Neural progenitor cell (in vitro differentiated cells): ENCODE measurements around the gene SLC23A2.

Experiments
- EZH2 ChIP-seq: fragments of 200-600 bp; sonication (generic); IDR thresholded peaks from 2 replicates; pipeline ENCODE4 v1.6.1; 2017; ENCODE audit warnings: antibody characterized with exemption, mild to moderate bottlenecking, moderate library complexity
- EZH2phosphoT487 ChIP-seq: fragments of 200-600 bp; sonication (generic); IDR thresholded peaks from 2 replicates; pipeline ENCODE4 v1.6.1; 2017; ENCODE audit warnings: antibody characterized with exemption
- TF ChIP-seq, protein P1 (sequence below): fragments of 200-600 bp; sonication (generic); IDR thresholded peaks from 2 replicates; pipeline ENCODE4 v1.5.1; 2017; ENCODE audit warnings: antibody characterized with exemption, mild to moderate bottlenecking

DNA sequence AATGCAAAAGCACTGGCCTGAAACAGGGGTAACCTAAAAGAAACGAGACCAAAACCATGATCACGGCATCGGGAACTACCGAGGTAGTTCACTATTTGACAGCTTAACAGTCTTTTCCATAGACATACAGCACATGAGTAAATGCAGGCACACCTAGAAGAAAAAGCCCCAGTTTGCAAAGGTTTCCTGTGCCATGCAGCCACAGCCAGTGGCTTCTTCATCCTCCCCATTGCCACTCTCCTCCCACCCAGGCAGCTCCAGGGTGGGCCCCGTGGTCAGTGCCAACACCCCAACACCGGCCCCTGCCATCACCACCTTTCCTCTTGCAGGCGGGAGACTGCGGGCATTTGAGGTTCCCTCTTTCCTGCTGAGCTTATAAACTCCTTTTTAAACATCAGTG, 115.4 kb downstream of the SLC23A2 start:
- TF ChIP-seq, protein P1, sequence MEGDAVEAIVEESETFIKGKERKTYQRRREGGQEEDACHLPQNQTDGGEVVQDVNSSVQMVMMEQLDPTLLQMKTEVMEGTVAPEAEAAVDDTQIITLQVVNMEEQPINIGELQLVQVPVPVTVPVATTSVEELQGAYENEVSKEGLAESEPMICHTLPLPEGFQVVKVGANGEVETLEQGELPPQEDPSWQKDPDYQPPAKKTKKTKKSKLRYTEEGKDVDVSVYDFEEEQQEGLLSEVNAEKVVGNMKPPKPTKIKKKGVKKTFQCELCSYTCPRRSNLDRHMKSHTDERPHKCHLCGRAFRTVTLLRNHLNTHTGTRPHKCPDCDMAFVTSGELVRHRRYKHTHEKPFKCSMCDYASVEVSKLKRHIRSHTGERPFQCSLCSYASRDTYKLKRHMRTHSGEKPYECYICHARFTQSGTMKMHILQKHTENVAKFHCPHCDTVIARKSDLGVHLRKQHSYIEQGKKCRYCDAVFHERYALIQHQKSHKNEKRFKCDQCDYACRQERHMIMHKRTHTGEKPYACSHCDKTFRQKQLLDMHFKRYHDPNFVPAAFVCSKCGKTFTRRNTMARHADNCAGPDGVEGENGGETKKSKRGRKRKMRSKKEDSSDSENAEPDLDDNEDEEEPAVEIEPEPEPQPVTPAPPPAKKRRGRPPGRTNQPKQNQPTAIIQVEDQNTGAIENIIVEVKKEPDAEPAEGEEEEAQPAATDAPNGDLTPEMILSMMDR = no peak
- TF ChIP-seq EZH2 (no peak), EZH2phosphoT487 (no peak)
